Body of pancreas (tissue), 4 donors: ENCODE data around the gene PIGR.

Source experiments
- CTCF ChIP-seq, 7 experiments: fragments of 450-650 bp in 4 of 7; fragments of 200-600 bp in 3 of 7; sonication (generic) in 3 of 7; IDR thresholded peaks; one replicate each; pipeline ENCODE4 v1.5.1; 2016 to 2019; ENCODE audit warnings: antibody characterized with exemption in 7 of 7
- POLR2A ChIP-seq, 3 donors: fragments of 450-650 bp; IDR thresholded peaks; one replicate each; pipeline ENCODE4 v1.6.1; 2016; ENCODE audit warnings: antibody characterized with exemption in 3 of 3, mild to moderate bottlenecking in 2 of 3

- TF ChIP-seq CTCF (IDR thresholded peaks at IDR 0.05) (no peak), POLR2A (IDR thresholded peaks at IDR 0.05) (no peak)
Measured at GRCh38 chr1:206967096-206967849, 21.0 kb upstream of the PIGR start.
